ENCODE data around the gene TP53BP1. TPM values are rescaled to one million over a fixed set of nuclear protein-coding genes. Genes with fewer than 3 reads are reported as not detected.

Gene TP53BP1
- polyA plus RNA-seq, 1 donor from 2014 or later = 98.7 TPM

- H3K4me3 ChIP-seq (ENCODE audit: low read length) = peak overlapping the region; percentile 45
- H4K20me1 ChIP-seq (ENCODE audit: insufficient read depth) = peaks cover 3% of the 10 kb centered on the region
- H3K79me2 ChIP-seq (replicated peaks; ENCODE audit: insufficient read depth, low read length) = peaks cover 70% of the 10 kb centered on the region
- no peak overlapping the region for H3K9ac ChIP-seq (ENCODE audit: low read length)
- H2AFZ ChIP-seq (ENCODE audit: low read depth, low read length) = no peak overlapping the region
- no peaks in the 10 kb centered on the region for H3K9me2 ChIP-seq (ENCODE audit: insufficient read depth, low read length)
- no peak overlapping the region for H3K4me2 ChIP-seq (ENCODE audit: low read length)
- TF ChIP-seq TAF1 (IDR thresholded peaks at IDR 0.05; ENCODE audit: low read depth) (no peak), MXI1 (conservative IDR thresholded peaks at IDR 0.05; ENCODE audit: poor library complexity, severe bottlenecking) (no peak), EP300 (conservative IDR thresholded peaks at IDR 0.05; ENCODE audit: poor library complexity, severe bottlenecking) (no peak), CTCF (IDR thresholded peaks at IDR 0.05; ENCODE audit: poor library complexity, severe bottlenecking) (no peak), RAD21 (conservative IDR thresholded peaks at IDR 0.05) (no peak)
- H3K36me3 ChIP-seq (ENCODE audit: insufficient read depth, low read length) = peaks cover 16% of the 10 kb centered on the region
- H3K27ac ChIP-seq (ENCODE audit: low read length) = no peak overlapping the region
- H3K9me3 ChIP-seq (ENCODE audit: low read length) = no peaks in the 10 kb centered on the region
- peaks cover 7% of the 10 kb centered on the region for H3F3A ChIP-seq (ENCODE audit: insufficient read depth, low read length, poor library complexity, severe bottlenecking)
- no peaks in the 10 kb centered on the region for H3K27me3 ChIP-seq (ENCODE audit: insufficient read depth, low read depth, low read length)
These were observed 4.2 kb downstream of the TP53BP1 start for GRCh38 chr15:43488790-43489189.

GRCh38 chr15:43487271-43487895 lies 5.6 kb downstream of the TP53BP1 start:
- Histone ChIP-seq H4K20me1 (ENCODE audit: insufficient read depth) (peaks cover 3% of the 10 kb centered on the region), H3F3A (ENCODE audit: insufficient read depth, low read length, poor library complexity, severe bottlenecking) (peaks cover 6% of the 10 kb centered on the region), H3K36me3 (ENCODE audit: insufficient read depth, low read length) (peaks cover 16% of the 10 kb centered on the region), H3K9me3 (ENCODE audit: low read length) (no peaks in the 10 kb centered on the region), H3K4me3 (ENCODE audit: low read length) (no peak overlapping the region), H3K9ac (ENCODE audit: low read length) (no peak overlapping the region), H2AFZ (ENCODE audit: low read depth, low read length) (no peak overlapping the region), H3K79me2 (replicated peaks; ENCODE audit: insufficient read depth, low read length) (peaks cover 76% of the 10 kb centered on the region), H3K27ac (ENCODE audit: low read length) (no peak overlapping the region), H3K4me2 (ENCODE audit: low read length) (no peak overlapping the region), H3K27me3 (ENCODE audit: insufficient read depth, low read depth, low read length) (no peaks in the 10 kb centered on the region), H3K9me2 (ENCODE audit: insufficient read depth, low read length) (no peaks in the 10 kb centered on the region)
- TF ChIP-seq REST (IDR thresholded peaks at IDR 0.05; ENCODE audit: borderline replicate concordance) (no peak), CTCF (IDR thresholded peaks at IDR 0.05; ENCODE audit: poor library complexity, severe bottlenecking) (no peak), TAF1 (IDR thresholded peaks at IDR 0.05; ENCODE audit: low read depth) (no peak), RAD21 (conservative IDR thresholded peaks at IDR 0.05) (no peak), EP300 (conservative IDR thresholded peaks at IDR 0.05; ENCODE audit: poor library complexity, severe bottlenecking) (no peak), SMC3 (conservative IDR thresholded peaks at IDR 0.05; ENCODE audit: poor library complexity) (no peak)

All from neural cell (in vitro differentiated cells).